ENCODE measurements around the gene SH3D19.
A peak's percentile ranks its signal among the peaks of the same experiment; 100 is the strongest.

The SH3D19 gene

DNA sequence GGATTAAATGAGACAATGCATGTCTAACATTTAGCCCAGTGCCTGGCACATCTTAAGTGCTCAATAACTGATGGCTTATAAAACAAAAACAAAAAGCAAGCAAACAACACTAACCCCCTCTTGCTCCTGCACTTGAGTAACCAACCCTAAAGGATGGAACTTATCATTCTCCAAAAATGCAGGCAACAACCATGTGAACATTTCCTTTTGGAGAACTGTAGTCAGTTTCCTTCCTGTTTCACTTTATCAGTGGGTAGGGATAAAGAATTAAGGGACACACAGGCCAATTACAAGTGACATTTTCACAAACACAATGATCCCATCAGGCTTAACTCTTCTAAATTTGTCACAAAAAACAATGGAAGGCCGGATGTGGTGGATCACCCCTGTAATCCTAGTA lies 195.6 kb downstream of the SH3D19 start:
- TF ChIP-seq, protein P1, sequence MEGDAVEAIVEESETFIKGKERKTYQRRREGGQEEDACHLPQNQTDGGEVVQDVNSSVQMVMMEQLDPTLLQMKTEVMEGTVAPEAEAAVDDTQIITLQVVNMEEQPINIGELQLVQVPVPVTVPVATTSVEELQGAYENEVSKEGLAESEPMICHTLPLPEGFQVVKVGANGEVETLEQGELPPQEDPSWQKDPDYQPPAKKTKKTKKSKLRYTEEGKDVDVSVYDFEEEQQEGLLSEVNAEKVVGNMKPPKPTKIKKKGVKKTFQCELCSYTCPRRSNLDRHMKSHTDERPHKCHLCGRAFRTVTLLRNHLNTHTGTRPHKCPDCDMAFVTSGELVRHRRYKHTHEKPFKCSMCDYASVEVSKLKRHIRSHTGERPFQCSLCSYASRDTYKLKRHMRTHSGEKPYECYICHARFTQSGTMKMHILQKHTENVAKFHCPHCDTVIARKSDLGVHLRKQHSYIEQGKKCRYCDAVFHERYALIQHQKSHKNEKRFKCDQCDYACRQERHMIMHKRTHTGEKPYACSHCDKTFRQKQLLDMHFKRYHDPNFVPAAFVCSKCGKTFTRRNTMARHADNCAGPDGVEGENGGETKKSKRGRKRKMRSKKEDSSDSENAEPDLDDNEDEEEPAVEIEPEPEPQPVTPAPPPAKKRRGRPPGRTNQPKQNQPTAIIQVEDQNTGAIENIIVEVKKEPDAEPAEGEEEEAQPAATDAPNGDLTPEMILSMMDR (IDR thresholded peaks at IDR 0.05; ENCODE audit: low read depth, low read length), result no peak
- in situ Hi-C loops (cut with HindIII; ENCODE audit: low sequenced_read_pairs), result no loop called here
- H3K4me3 ChIP-seq (ENCODE audit: low read depth, low read length), result no peak overlapping the region
- no peak for DNase-seq (ENCODE audit: low read depth, low spot score)

DNA sequence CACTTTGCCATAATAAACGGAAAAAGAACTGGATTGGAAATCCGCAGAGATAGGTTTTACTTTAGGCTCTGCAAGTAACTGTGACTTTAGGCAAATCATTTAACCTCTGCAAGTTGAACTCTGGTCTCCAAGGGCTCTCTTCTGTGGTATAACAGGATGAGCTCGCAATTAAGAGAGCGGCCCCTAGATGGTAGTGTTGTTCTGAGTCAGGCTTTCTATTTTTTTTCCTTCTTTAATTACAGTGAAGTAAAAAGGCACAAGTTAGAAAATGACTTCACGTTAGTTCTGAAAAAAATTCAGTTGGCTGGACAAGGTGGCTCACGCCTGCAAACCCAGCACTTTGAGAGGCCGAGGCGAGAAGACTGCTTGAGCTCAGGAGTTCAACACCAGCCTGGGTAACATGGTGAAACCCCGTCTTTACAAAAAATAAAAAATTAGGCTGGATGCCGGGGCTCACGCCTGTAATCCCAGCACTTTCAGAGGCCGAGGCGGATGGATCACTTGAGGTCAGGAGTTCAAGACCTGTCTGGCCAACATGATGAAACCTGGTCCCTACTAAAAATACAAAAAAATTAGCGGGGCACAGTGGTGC lies 207.9 kb downstream of the SH3D19 start:
- in situ Hi-C loops (cut with HindIII; ENCODE audit: low sequenced_read_pairs), result no loop called here
- peak; percentile 78 for DNase-seq (ENCODE audit: low read depth, low spot score)
- no peak overlapping the region for H3K4me3 ChIP-seq (ENCODE audit: low read depth, low read length)
- TF ChIP-seq, protein P1 (IDR thresholded peaks at IDR 0.05; ENCODE audit: low read depth, low read length), result peak; percentile 79

DNA sequence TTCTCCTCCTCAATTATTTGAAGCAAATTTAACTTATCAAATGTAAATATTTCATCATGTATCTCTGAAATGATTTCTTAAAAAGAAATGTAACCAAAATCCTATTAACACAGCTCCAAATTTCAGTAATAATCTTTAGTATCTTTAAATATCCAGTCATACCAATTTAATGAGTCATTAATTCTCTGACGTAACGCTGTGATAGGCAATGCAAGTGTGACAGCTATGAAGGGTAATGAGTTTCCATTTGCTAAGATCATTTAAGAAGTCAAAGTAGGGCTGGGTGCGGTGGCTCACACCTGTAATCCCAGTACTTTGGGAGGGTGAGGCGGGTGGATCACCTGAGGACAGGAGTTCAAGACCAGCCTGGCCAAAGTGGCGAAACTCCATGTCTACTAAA lies 210.4 kb downstream of the SH3D19 start:
- in situ Hi-C loops (cut with HindIII; ENCODE audit: low sequenced_read_pairs), result no loop called here
- DNase-seq (ENCODE audit: low read depth, low spot score), result peak; percentile 17
- TF ChIP-seq, protein P1 (IDR thresholded peaks at IDR 0.05; ENCODE audit: low read depth, low read length), result no peak

DNA sequence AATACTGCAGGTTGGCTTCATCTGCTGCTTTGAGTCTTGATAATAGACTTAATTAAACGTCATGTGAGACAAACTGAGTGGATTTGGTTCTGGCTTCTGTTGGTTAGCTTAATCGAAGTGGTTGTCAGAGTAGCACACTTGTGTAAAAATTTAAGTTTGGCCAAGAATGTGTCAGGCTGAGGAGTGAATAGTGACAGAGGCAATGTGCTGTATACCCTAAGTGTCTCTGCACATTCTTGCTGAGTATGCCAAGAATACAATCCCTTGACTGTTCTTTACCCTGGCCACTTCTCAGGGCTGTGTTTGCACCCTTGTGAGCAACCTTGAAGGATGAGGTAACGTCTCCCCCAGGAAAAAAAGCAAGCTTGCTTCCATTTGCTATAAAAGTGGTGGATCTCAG lies 211.1 kb downstream of the SH3D19 start:
- no peak overlapping the region for H3K4me3 ChIP-seq (ENCODE audit: low read depth, low read length)
- in situ Hi-C loops (cut with HindIII; ENCODE audit: low sequenced_read_pairs), result no loop called here
- no peak for DNase-seq (ENCODE audit: low read depth, low spot score)
- TF ChIP-seq, protein P1 (IDR thresholded peaks at IDR 0.05; ENCODE audit: low read depth, low read length), result no peak

More for the DNA sequence above, 210.4 kb downstream of the SH3D19 start:
- no peak overlapping the region for H3K4me3 ChIP-seq (ENCODE audit: low read depth, low read length)

DNA sequence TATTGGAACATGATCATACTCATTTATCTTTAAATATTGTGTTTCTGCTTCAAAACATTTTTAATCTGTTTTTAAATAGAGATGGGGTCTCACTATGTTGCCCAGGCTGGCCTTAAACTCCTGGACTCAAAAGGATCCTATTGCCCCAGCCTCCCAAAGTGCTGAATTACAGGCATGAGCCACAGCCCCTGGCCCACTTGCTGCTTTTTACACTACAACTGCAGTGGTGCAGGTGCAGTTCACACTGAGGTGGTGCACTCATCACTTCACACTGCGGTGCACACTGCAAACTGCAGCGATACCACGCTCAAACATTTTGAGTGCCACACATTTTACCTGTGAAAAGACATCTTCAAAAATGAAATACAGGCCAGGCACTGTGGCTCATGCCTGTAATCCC lies 215.2 kb downstream of the SH3D19 start:
- TF ChIP-seq, protein P1 (IDR thresholded peaks at IDR 0.05; ENCODE audit: low read depth, low read length), result no peak
- no peak for DNase-seq (ENCODE audit: low read depth, low spot score)
- in situ Hi-C loops (cut with HindIII; ENCODE audit: low sequenced_read_pairs), result no loop called here
- H3K4me3 ChIP-seq (ENCODE audit: low read depth, low read length), result no peak overlapping the region

DNA sequence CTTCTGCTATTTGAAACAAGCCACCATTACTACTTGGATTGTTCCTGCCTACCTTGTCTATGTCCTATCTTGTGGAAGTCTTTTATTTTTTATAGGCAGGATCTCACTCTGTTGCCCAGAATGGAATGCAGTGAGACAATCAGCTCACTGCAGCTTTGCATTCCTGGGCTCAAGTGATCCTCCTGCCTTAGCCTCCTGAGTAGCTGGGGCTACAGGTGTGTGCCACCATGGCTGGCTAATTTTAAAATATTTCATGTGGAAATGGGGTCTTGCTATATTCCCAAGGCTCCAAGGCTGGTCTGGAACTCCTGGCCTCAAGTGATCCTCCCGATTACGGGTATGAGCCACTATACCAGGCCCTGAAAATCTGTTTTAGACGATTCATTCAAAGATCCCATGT lies 218.3 kb downstream of the SH3D19 start:
- in situ Hi-C loops (cut with HindIII; ENCODE audit: low sequenced_read_pairs), result no loop called here
- no peak for DNase-seq (ENCODE audit: low read depth, low spot score)
- TF ChIP-seq, protein P1 (IDR thresholded peaks at IDR 0.05; ENCODE audit: low read depth, low read length), result no peak
- no peak overlapping the region for H3K4me3 ChIP-seq (ENCODE audit: low read depth, low read length)
